HG02973 (cell line): ENCODE results near the gene GLDC.
A peak's percentile ranks its signal among the peaks of the same experiment; 100 is the strongest.

ENCODE experiments used
- ATAC-seq: cut with Tn5 transposase; IDR thresholded peaks from one replicate; pipeline ENCODE4 v1.9.1; 2021; ENCODE audit warnings: moderate library complexity; ENCODE audit not compliant: unreplicated experiment

The GLDC gene

DNA sequence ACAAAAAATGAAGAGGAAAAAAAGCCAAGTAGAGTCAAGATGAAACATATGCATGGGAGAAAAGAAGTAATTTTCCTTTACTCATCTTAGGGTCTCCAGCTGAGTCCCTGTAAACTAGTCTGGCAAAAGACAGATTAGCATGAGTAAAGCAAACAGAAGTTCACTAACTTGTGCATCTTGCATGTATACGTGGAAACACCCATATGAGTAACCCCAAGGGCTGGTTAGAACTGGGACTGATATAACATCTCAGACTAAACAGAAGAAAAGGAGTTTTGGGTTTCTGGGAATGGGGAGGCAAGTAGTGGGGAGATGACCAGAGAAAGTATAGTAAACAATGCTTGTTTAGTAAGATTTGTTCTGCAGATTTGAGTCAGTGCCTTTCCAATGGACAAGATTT is 20.1 kb upstream of the GLDC start:
- ATAC-seq, result no peak

- no peak for ATAC-seq
Measured at GRCh38 chr9:6664204-6664680, 18.7 kb upstream of the GLDC start.

GRCh38 chr9:6660512-6660911 is 15.0 kb upstream of the GLDC start:
- no peak for ATAC-seq

- no peak for ATAC-seq
Measured at GRCh38 chr9:6658628-6659353, 13.3 kb upstream of the GLDC start.

GRCh38 chr9:6656614-6657300 is 11.2 kb upstream of the GLDC start:
- no peak for ATAC-seq

- ATAC-seq, result peak; percentile 90
Measured at GRCh38 chr9:6655036-6655435, 9.5 kb upstream of the GLDC start.

DNA sequence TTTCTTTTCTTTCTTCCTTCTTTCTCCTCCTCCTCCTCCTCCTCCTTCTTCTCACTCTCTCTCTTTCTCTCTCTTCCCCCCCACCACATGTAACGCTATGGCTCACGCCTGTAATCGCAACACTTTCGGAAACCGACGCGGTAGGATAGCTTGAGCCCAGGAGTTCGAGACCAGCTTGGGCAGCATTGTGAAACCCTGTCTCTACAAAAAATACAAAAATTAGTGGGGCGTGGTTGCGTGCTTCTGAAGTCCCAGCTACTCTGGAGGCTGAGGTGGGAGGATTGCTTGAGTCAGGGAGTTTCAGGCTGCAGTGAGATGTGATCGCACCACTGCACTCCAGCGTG is 736 bp upstream of the GLDC start:
- no peak for ATAC-seq

DNA sequence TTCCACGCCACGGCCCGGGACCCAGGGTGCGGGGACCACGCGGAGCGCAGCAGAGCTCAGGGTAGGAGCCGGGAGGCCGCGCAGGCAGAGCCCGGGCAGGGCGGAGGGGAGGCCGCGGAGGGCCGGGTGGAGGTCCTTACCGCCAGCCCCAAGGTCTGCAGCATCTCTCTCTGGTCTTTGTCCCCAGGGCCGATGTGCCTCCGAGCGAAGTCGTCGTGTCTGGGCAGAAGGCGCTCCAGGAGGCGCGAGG is 499 bp downstream of the GLDC start:
- ATAC-seq, result peak; percentile 33

GRCh38 chr9:6644346-6645104 is 1.0 kb downstream of the GLDC start:
- no peak for ATAC-seq

DNA sequence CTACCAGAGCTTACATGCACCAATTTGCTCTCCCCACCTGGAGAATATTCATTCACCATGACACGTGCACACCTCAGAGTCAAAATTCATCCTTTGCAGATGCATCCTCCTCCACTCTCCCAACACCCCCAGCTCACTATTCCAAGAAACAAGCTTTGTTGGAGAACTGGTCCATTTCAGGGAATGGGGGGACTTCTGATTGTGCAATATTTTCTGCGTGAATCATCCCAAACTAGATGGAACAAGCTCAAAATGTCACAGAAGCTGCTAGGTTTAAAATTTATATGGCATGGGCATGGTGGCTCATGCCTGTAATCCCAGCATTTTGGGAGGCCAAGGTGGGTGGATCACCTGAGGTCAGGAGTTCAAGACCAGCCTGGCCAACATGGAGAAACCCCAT is 3.6 kb downstream of the GLDC start:
- no peak for ATAC-seq

DNA sequence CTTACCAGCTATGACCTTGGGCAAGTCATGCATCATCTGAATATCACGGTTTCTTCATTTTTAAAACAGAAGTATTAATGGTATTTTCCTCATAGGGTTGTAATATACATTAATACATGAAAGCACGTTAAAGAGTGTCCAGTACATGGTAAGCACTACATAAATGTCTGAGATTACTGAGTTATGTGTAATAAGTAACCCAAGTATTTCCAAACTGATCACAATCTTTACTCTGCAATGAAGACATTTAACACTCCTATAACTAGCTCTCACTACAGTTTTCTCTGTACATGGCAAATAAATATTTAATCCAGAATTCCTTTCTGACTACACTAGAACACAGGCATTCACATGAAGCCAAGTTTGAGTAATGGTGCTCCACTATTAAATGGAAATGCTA is 4.0 kb downstream of the GLDC start:
- no peak for ATAC-seq

DNA sequence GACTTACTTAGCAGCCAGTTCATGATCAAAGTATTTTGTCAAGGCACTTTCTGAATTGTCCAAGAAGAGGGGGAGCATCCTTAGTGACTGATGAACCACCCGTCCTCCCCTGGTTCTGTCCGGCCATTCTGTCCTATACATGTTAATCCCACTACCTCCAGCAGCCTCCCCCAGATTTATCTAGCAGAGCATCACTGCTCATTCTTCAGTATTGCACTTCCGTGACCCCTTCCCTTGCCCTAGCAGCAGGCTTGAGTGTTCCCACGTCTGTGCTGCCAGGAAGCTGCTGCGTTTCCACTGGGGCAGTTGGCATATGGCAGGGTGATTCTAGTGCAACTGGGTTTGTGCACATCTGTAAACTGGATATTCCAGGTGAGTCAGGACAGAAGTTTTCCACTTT is 4.5 kb downstream of the GLDC start:
- ATAC-seq, result no peak

GRCh38 chr9:6640268-6641051 is 5.1 kb downstream of the GLDC start:
- no peak for ATAC-seq

DNA sequence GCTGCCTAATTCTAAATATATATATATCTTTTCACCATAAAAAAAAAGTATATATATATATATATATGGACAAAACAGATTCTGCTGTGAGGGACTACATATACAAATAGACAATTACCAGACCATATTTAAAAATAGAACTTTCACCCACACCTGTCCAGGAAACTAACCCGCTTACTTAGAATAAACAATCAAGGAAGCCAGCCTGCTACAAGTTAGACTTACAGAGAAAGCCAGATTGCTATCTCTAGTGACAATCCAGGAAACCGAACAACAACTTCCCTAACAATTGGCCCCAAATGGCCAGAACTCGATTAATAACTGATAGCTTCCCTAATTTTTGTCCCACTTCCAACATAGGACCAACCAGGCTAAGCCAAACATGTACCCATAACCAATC is 5.9 kb downstream of the GLDC start:
- no peak for ATAC-seq

DNA sequence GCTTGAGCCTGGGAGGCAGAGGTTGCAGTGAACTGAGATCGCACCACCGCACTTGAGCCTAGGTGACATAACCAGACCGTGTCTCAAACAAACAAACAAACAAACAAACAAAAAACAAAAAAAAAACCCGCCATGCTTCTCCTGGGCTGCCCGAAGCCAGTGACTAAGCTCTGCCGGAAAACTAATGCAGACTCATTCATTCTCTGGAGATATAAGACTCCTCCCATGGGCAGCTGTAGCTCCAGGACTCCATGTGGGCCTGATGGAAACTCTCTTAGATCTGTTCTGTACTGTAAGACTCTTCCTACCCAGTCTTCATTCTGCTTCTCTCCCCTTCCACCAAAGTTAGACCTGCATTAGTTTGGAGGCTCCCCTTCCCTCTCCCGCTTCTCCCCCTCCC is 11.1 kb downstream of the GLDC start:
- ATAC-seq, result no peak

GRCh38 chr9:6633378-6633777 is 12.2 kb downstream of the GLDC start:
- ATAC-seq, result no peak

GRCh38 chr9:6632516-6633183 is 12.9 kb downstream of the GLDC start:
- peak; percentile 99 for ATAC-seq

DNA sequence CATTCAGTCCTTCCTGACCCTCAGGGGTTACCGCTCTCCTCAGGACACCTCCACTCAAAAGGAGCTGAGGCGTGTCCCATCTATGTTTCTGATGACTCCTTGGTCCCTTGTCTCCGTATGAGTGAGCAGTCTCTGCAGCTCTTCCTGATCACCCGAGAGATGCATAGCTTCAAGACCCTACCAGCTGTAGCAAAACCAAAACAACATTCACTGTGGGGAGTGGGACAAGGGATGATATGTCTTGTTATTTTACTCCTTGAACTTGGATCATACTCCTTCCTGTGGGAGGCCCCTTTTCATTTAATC is 14.4 kb downstream of the GLDC start:
- ATAC-seq, result no peak

DNA sequence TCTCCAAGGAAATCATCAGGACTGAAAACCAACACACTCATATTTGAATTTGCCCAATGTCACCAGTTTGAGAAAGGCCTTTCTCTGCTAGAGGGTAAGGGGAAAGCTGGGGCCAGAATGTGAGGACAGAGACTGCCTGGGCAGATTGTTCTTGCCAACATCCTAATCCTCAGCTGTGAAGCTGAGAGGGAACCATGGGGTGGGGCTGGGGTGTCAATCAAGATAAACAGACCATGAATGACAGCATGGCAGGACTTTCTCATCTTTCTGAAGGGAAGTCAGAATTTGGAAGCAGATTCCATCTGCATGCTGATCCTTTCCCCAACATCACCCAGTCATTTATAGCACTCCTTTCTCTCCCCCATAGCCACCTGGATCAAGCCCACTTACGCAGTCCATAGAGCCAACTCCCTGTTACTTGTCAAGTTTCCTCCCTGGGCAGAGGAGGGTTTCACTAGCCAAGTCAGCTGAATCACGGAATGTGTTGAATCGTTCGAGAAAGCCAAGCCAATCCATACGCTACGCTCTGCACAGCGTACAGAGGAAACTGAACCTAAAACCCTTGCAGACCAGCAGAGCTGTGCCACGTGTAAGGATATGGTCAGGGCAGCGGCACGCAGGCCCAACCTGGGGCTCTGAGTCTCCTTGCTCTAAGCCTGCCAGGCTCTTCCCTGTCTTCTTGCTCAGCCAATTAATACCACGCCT is 14.9 kb downstream of the GLDC start:
- no peak for ATAC-seq

DNA sequence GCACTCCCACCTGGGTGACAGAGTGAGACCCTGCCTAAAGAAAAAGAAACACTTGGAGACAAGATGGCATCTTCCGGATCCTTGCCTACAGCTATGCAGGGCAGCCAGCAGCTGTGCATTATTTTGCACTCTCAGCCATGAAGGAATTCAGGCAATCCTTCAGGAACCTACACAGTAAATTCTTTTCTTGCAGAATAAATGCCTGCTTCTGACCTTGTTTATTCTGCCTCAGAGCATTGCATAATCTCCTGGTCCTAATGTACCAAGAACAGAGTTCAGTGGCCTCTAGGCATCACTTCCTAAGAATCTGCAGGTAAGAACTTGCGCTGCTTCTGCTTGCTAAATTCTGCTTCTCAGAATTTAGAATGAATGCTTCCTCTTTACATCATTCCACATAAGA is 16.8 kb downstream of the GLDC start:
- no peak for ATAC-seq

GRCh38 chr9:6625363-6625762 is 20.2 kb downstream of the GLDC start:
- no peak for ATAC-seq
